A673 (cell line): Measurements from ENCODE around the gene LRFN5. TPM values are rescaled to one million over a fixed set of nuclear protein-coding genes. Genes with fewer than 3 reads are reported as not detected.

ENCODE experiments used
- BruUV-seq: library from RNA; stranded (reverse); fragments of 400-500 nt; replicated peaks from 2 replicates; lab custom pipeline; 2021; lab: Mats Ljungman, UMichigan
- CTCF ChIA-PET: fragments of 300-600 bp; sonication (Branson Sonifier 250); formaldehyde crosslinking; loops from one replicate; lab custom pipeline; 2022; ENCODE audit warnings: antibody characterized with exemption; lab: Charles Lee
- POLR2A ChIA-PET: fragments of 300-600 bp; sonication (Branson Sonifier 250); formaldehyde crosslinking; loops from one replicate; lab custom pipeline; 2022; ENCODE audit warnings: antibody characterized with exemption; ENCODE audit not compliant: low non-redundant PET; lab: Charles Lee
- DNase-seq: peaks from one replicate; pipeline ENCODE4 v3.0.0-alpha.2; 2015; ENCODE audit warnings: low spot score
- H3K27ac ChIP-seq: fragments of 200-600 bp; sonication (generic); 2 replicates; pipeline ENCODE4 v1.5.1; 2016; ENCODE audit warnings: mixed run types, low read depth, mild to moderate bottlenecking, mixed read lengths, antibody characterized with exemption, low read length; ENCODE audit not compliant: poor library complexity, severe bottlenecking
- H3K27me3 ChIP-seq: fragments of 200-600 bp; sonication (generic); replicated peaks from 2 replicates; pipeline ENCODE4 v1.6.1; 2017; ENCODE audit warnings: mixed run types, low read depth, mild to moderate bottlenecking, mixed read lengths, antibody characterized with exemption, low read length; ENCODE audit not compliant: insufficient read depth, poor library complexity
- H3K36me3 ChIP-seq: fragments of 200-600 bp; sonication (generic); 2 replicates; pipeline ENCODE4 v1.6.1; 2016; ENCODE audit warnings: mixed run types, mild to moderate bottlenecking, mixed read lengths, antibody characterized with exemption, low read length; ENCODE audit not compliant: insufficient read depth, poor library complexity, severe bottlenecking
- H3K4me1 ChIP-seq: fragments of 200-600 bp; sonication (generic); 2 replicates; pipeline ENCODE4 v1.6.1; 2017; ENCODE audit warnings: mixed run types, mild to moderate bottlenecking, mixed read lengths, antibody characterized with exemption, low read length; ENCODE audit not compliant: insufficient read depth, poor library complexity, severe bottlenecking
- H3K4me3 ChIP-seq: fragments of 200-600 bp; sonication (generic); 2 replicates; pipeline ENCODE4 v1.5.1; 2016; ENCODE audit warnings: low read depth, mixed run types, mild to moderate bottlenecking, mixed read lengths, low read length; ENCODE audit not compliant: poor library complexity, severe bottlenecking
- H3K9me3 ChIP-seq: fragments of 200-600 bp; sonication (generic); 2 replicates; pipeline ENCODE4 v1.6.1; 2016; ENCODE audit warnings: mixed run types, low read depth, mild to moderate bottlenecking, mixed read lengths, antibody characterized with exemption, low read length; ENCODE audit not compliant: poor library complexity, severe bottlenecking
- EZH2 ChIP-seq: fragments of 200-600 bp; sonication (generic); IDR thresholded peaks from 2 replicates; pipeline ENCODE4 v1.6.1; 2017; ENCODE audit warnings: borderline replicate concordance, low read depth, mild to moderate bottlenecking, mixed read lengths, antibody characterized with exemption, low read length; ENCODE audit not compliant: poor library complexity, severe bottlenecking
- intact Hi-C: fragments of 100-400 bp; cut with micrococcal nuclease; formaldehyde crosslinking; loops from one replicate; pipeline ENCODE4 v1.10.0; 2022; ENCODE audit not compliant: unreplicated experiment
- total RNA-seq: library from RNA; stranded (reverse); gene quantifications from 2 replicates; pipeline ENCODE4 v1.2.3, GENCODE V29; 2021
- TF ChIP-seq, protein P1 (sequence below): fragments of 300-800, 200-600 bp; sonication (generic); conservative IDR thresholded peaks from 2 replicates; pipeline ENCODE4 v1.5.1; 2017; ENCODE audit warnings: low read depth, mild to moderate bottlenecking, antibody characterized with exemption, low read length, moderate library complexity, mixed read lengths

The LRFN5 gene
- total RNA-seq, 1 experiment from 2014 or later, result 51.3 TPM

DNA sequence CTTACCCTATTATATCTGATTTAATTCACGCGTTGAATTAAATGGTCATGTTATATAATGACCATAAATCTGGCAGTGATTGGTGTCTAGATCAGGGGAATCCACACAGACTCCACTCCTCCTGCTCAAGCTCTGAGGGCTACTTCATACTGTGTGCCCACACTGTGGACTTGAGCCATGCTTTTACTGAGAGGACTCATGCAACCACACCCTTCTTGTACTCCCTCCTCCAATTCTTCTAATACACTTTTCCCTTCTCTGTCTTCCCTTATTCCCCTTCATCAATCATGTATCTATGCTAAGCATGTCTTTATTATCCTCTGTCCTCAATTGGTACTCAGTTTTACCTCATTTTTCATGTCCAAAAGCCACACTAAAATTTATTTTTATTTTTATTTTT lies 37.7 kb upstream of the LRFN5 start:
- no TSS peak for BruUV-seq
- Histone ChIP-seq H3K36me3 (no peaks in the 10 kb centered on the region), H3K9me3 (no peaks in the 10 kb centered on the region), H3K4me3 (no peak overlapping the region), H3K4me1 (no peaks in the 10 kb centered on the region), H3K27me3 (no peaks in the 10 kb centered on the region), H3K27ac (no peak overlapping the region)
- intact Hi-C loops, result no loop called here
- no peak for DNase-seq
- ChIA-PET POLR2A (no interaction called here), CTCF (no interaction called here)
- TF ChIP-seq EZH2, result no peak
- TF ChIP-seq, protein P1, sequence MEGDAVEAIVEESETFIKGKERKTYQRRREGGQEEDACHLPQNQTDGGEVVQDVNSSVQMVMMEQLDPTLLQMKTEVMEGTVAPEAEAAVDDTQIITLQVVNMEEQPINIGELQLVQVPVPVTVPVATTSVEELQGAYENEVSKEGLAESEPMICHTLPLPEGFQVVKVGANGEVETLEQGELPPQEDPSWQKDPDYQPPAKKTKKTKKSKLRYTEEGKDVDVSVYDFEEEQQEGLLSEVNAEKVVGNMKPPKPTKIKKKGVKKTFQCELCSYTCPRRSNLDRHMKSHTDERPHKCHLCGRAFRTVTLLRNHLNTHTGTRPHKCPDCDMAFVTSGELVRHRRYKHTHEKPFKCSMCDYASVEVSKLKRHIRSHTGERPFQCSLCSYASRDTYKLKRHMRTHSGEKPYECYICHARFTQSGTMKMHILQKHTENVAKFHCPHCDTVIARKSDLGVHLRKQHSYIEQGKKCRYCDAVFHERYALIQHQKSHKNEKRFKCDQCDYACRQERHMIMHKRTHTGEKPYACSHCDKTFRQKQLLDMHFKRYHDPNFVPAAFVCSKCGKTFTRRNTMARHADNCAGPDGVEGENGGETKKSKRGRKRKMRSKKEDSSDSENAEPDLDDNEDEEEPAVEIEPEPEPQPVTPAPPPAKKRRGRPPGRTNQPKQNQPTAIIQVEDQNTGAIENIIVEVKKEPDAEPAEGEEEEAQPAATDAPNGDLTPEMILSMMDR, result no peak

DNA sequence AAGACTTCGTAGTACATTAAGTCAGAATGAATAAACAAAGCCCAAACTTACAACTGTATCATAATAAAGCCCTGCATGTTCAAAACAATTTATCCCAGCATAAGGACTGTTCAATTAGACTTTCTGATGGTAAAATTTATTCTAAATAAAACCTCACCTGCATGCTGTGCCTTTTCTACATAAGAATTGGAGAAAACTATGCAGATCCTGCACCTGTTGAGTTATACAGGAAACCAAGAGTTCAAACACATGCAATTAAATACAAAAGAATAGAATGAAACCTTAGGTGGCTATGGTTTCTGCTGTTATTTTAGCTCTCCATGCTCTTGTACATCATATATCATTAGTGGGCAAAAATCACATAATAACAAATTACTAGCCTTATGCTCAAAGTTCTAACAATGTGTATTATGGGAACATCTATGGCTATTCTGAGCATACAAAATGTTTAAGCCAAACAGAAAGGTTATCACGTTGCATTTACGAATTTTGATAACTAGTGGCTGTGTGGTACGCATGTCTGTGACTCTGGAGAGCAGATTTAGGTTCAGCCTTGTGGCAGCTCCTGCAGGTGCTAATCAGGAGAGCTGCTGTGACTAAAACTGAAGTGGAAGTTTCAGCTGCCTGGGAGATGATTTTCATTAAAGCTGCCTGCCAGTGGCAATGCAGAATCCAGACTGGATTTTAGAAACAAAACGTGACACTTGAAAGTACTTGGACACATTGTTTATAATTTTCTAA lies 36.1 kb upstream of the LRFN5 start:
- CTCF ChIA-PET, result no interaction called here
- Histone ChIP-seq H3K27me3 (no peaks in the 10 kb centered on the region), H3K4me3 (no peak overlapping the region), H3K9me3 (no peaks in the 10 kb centered on the region), H3K36me3 (no peaks in the 10 kb centered on the region), H3K27ac (no peak overlapping the region), H3K4me1 (no peaks in the 10 kb centered on the region)
- intact Hi-C loops, result no loop called here
- no TSS peak for BruUV-seq
- TF ChIP-seq EZH2, result no peak
- TF ChIP-seq, protein P1, result no peak
- POLR2A ChIA-PET, result no interaction called here
- DNase-seq, result no peak

DNA sequence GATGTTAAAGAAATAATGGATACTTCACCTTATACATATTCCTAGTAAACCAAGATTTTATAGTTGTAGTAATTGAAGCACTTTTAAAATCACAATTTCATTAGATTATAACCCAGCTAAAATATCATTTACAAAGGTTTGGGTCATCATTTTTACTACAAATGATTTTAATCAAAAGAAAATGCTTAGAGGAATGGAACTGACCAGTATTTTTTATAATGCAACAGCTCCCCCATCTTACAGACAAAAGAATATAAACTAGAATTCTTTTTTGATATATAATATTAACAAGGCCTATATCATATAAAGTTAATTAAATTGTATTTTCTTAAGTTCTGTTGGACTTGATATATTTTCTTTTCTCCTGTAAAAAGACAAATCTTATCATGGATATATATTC lies 20.4 kb upstream of the LRFN5 start:
- Histone ChIP-seq H3K27me3 (no peaks in the 10 kb centered on the region), H3K27ac (no peak overlapping the region), H3K4me1 (no peaks in the 10 kb centered on the region), H3K4me3 (no peak overlapping the region), H3K9me3 (no peaks in the 10 kb centered on the region), H3K36me3 (no peaks in the 10 kb centered on the region)
- BruUV-seq, result no TSS peak
- intact Hi-C loops, result no loop called here
- POLR2A ChIA-PET, result no interaction called here
- CTCF ChIA-PET, result no interaction called here
- no peak for DNase-seq
- TF ChIP-seq, protein P1, result no peak; the same call in 1 of the 2 replicates
- TF ChIP-seq EZH2, result no peak
